HEK293 (cell line): ENCODE data around the gene ZNHIT1.
A peak's percentile ranks its signal among the peaks of the same experiment; 100 is the strongest.

ENCODE experiments used
- CTCF ChIA-PET: fragments of 350-600 bp; formaldehyde crosslinking; extraction: SDS; loops from one replicate; lab custom pipeline; 2021; ENCODE audit warnings: antibody characterized with exemption; lab: Yijun Ruan, JAX
- POLR2A ChIA-PET: fragments of 300-600 bp; formaldehyde crosslinking; extraction: SDS; loops from one replicate; lab custom pipeline; 2020; ENCODE audit warnings: antibody characterized with exemption, inconsistent platforms; lab: Yijun Ruan, JAX
- H3K27ac ChIP-seq: fragments of 200-500 bp; sonication (Bioruptor generic); 2 replicates; pipeline ENCODE4 v1.5.1; 2014; ENCODE audit warnings: low read depth, low read length, control low read depth, inconsistent platforms; ENCODE audit errors: extremely low read depth
- H3K36me3 ChIP-seq, 2 experiments: fragments of 200-500 bp in 1 of 2; sonication (Bioruptor generic) in 1 of 2; 1 replicate in 1 of 2; 2 replicates in 1 of 2; pipeline ENCODE4 v1.5.1; 2014 to 2017; ENCODE audit warnings: inconsistent platforms in 2 of 2, low read length in 2 of 2; ENCODE audit not compliant: control insufficient read depth in 2 of 2, insufficient read depth in 1 of 2
- H3K4me1 ChIP-seq: fragments of 200-500 bp; sonication (Bioruptor generic); 2 replicates; pipeline ENCODE4 v1.5.1; 2014; ENCODE audit warnings: mild to moderate bottlenecking, low read length, inconsistent platforms; ENCODE audit not compliant: control insufficient read depth, insufficient read depth
- H3K4me3 ChIP-seq: 2 replicates; pipeline ENCODE4 v1.5.1; 2011; ENCODE audit warnings: low read depth, mild to moderate bottlenecking, control low read depth, low read length, moderate library complexity
- H3K9me3 ChIP-seq: fragments of 200-500 bp; sonication (Bioruptor generic); 2 replicates; pipeline ENCODE4 v1.5.1; 2014; ENCODE audit warnings: low read depth, low read length, inconsistent platforms; ENCODE audit not compliant: control insufficient read depth, insufficient read depth
- EGR2 ChIP-seq: fragments of 450-650 bp; formaldehyde crosslinking; IDR thresholded peaks from 2 replicates; pipeline ENCODE4 v1.5.1; 2016; ENCODE audit warnings: low read depth, missing biosample characterization, missing genetic modification characterization
- FEZF1 ChIP-seq: fragments of 450-650 bp; formaldehyde crosslinking; IDR thresholded peaks from 2 replicates; pipeline ENCODE4 v1.5.1; 2016; ENCODE audit warnings: missing biosample characterization, missing genetic modification characterization
- MEIS1 ChIP-seq: sonication (generic); formaldehyde crosslinking; IDR thresholded peaks from 2 replicates; pipeline ENCODE4 v1.8.1; 2022; ENCODE audit warnings: missing genetic modification reagents, mild to moderate bottlenecking, borderline replicate concordance
- PRDM1 ChIP-seq: fragments of 450-650 bp; formaldehyde crosslinking; IDR thresholded peaks from 2 replicates; pipeline ENCODE4; 2016; ENCODE audit warnings: missing biosample characterization, missing genetic modification characterization
- SCRT2 ChIP-seq: fragments of 450-650 bp; formaldehyde crosslinking; IDR thresholded peaks from 2 replicates; pipeline ENCODE4 v1.5.1; 2016; ENCODE audit warnings: missing biosample characterization, missing genetic modification characterization
- TCF7L2 ChIP-seq: IDR thresholded peaks from 2 replicates; pipeline ENCODE4 v1.6.1; 2011; ENCODE audit warnings: low read depth, mild to moderate bottlenecking, inconsistent platforms, low read length, moderate library complexity, borderline replicate concordance
- YY2 ChIP-seq: fragments of 450-650 bp; formaldehyde crosslinking; IDR thresholded peaks from 2 replicates; pipeline ENCODE4 v1.5.1; 2016; ENCODE audit warnings: missing biosample characterization, missing genetic modification characterization
- ZFHX2 ChIP-seq: fragments of 450-650 bp; formaldehyde crosslinking; conservative IDR thresholded peaks from 2 replicates; pipeline ENCODE4 v1.5.1; 2016; ENCODE audit warnings: missing biosample characterization, missing genetic modification characterization
- ZNF148 ChIP-seq: fragments of 450-650 bp; formaldehyde crosslinking; IDR thresholded peaks from 2 replicates; pipeline ENCODE4 v1.5.0; 2017; ENCODE audit warnings: missing biosample characterization, missing genetic modification characterization, borderline replicate concordance
- ZNF274 ChIP-seq, 2 experiments: fragments of 200-500 bp in 1 of 2; fragments of 450-650 bp in 1 of 2; sonication (Bioruptor generic) in 1 of 2; formaldehyde crosslinking in 1 of 2; IDR thresholded peaks; 2 replicates each; pipeline versions ENCODE4 v1.5.1 to v1.6.1; 2014 to 2016; ENCODE audit warnings: borderline replicate concordance in 1 of 2, inconsistent platforms in 1 of 2, low read length in 1 of 2, missing biosample characterization in 1 of 2, missing genetic modification characterization in 1 of 2
- ZNF292 ChIP-seq: fragments of 450-650 bp; formaldehyde crosslinking; IDR thresholded peaks from 2 replicates; pipeline ENCODE4 v1.5.1; 2016; ENCODE audit warnings: low read depth, missing biosample characterization, missing genetic modification characterization, borderline replicate concordance
- ZNF362 ChIP-seq: fragments of 450-650 bp; formaldehyde crosslinking; IDR thresholded peaks from 2 replicates; pipeline ENCODE4 v1.5.1; 2016; ENCODE audit warnings: missing biosample characterization, missing genetic modification characterization
- ZNF366 ChIP-seq: fragments of 450-650 bp; formaldehyde crosslinking; conservative IDR thresholded peaks from 2 replicates; pipeline ENCODE4 v1.5.1; 2016; ENCODE audit warnings: missing biosample characterization, missing genetic modification characterization
- TF ChIP-seq, protein P1 (sequence below): fragments of 450-650 bp; formaldehyde crosslinking; IDR thresholded peaks from 2 replicates; pipeline ENCODE4 v1.5.1; 2016; ENCODE audit warnings: missing biosample characterization, missing genetic modification characterization

ZNHIT1 gene

DNA sequence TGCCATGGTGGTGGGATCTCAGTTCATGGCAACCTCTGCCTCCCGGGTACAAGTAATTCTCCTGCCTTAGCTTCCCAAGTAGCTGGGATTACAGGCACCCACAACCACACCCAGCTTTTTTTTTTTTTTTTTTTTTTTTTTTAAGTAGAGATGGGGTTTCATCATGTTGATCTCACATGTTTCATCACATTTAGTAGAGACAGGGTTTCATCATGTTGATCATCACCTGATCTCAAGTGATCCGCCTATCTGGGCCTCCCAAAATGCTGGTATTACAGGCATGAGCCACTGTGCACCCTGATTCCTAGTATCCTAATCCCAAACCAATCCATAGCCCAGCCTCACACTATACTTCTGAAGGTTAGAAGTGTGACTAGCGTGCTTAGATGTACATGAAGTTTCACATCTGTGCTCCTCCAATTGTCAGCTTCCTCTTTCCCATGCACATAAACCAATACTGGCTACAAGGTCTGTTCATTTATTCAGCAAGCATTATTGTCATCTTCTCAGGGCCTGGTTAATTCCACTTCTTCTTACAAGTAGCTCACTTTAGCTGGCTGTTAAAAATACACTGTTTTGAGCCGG is 31.0 kb upstream of the ZNHIT1 start (continued):
- TF ChIP-seq ZNF362 (tag by site-specific recombination): peak; percentile 71; the same call in 1 of the 2 replicates

DNA sequence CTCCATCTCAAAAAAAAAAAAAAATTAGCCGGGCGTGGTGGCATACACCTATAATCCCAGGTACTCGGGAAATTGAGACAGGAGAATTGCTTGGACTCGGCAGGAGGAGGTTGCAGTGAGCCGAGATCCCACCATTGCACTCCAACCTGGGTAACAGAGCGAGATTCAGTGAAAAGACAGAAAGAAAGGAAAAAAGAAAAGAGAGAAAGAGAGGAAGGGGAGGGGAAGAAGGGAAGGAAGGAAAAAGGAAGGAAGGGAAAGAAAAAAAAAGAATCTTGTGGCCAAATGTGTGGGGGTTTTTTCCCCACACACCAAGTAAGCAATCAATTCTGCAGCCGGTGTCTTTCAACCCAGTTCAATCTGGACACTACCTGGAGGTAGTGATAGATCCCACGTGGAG is 28.9 kb upstream of the ZNHIT1 start:
- POLR2A ChIA-PET: no interaction called here
- no peak for TF ChIP-seq SCRT2 (tag by site-specific recombination)
- peak; percentile 66; the same call in 1 of the 2 replicates for TF ChIP-seq ZNF366 (tag by site-specific recombination)
- peak; percentile 63 for TF ChIP-seq PRDM1 (tag by site-specific recombination)
- H3K9me3 ChIP-seq: no peaks in the 10 kb centered on the region
- CTCF ChIA-PET: interaction anchor here (1.0 kb wide), 1 partner anchor 45 kb away, joined by 8 read pairs; no protein-coding TSS in a partner anchor
- no peaks in the 10 kb centered on the region for H3K4me1 ChIP-seq
- H3K36me3 ChIP-seq: no peaks in the 10 kb centered on the region
- H3K27ac ChIP-seq: no peak overlapping the region
- no peak overlapping the region for H3K4me3 ChIP-seq

- TF ChIP-seq FEZF1 (tag by site-specific recombination) (no peak), ZNF292 (tag by site-specific recombination) (no peak), ZNF148 (tag by site-specific recombination) (no peak), ZNF362 (tag by site-specific recombination) (no peak), TCF7L2 (no peak), YY2 (tag by site-specific recombination) (no peak), EGR2 (tag by site-specific recombination) (peak; percentile 34; the same call in 1 of the 2 replicates), ZNF274 (IDR thresholded peaks at IDR 0.05; ENCODE audit: low read length) (no peak), ZNF274 (tag by site-specific recombination; IDR thresholded peaks at IDR 0.05; ENCODE audit: borderline replicate concordance) (no peak), ZFHX2 (tag by site-specific recombination) (0 out of 2 replicates have a peak, but pooled peaks have one; percentile 16), MEIS1 (CRISPR knock-in tag) (no peak)
- TF ChIP-seq, protein P1, sequence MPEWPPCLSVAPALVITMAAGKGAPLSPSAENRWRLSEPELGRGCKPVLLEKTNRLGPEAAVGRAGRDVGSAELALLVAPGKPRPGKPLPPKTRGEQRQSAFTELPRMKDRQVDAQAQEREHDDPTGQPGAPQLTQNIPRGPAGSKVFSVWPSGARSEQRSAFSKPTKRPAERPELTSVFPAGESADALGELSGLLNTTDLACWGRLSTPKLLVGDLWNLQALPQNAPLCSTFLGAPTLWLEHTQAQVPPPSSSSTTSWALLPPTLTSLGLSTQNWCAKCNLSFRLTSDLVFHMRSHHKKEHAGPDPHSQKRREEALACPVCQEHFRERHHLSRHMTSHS (tag by site-specific recombination): no peak
- ChIA-PET CTCF (interaction anchor here (2.1 kb wide), 1 partner anchor 52 kb away, joined by 34 read pairs; no protein-coding TSS in a partner anchor), POLR2A (interaction anchor here (0.7 kb wide), 1 partner anchor 115 kb away, joined by 4 read pairs; no protein-coding TSS in a partner anchor)
Measured at GRCh38 chr7:101195884-101196283, 22.1 kb upstream of the ZNHIT1 start.

More at GRCh38 chr7:101195884-101196283, 22.1 kb upstream of the ZNHIT1 start:
- H3K9me3 ChIP-seq: no peaks in the 10 kb centered on the region
- H3K4me3 ChIP-seq: no peak overlapping the region
- no peaks in the 10 kb centered on the region for H3K4me1 ChIP-seq
- H3K27ac ChIP-seq: no peak overlapping the region
- no peaks in the 10 kb centered on the region for H3K36me3 ChIP-seq
